Measurements from ENCODE around the gene CDC40. TPM values are rescaled to one million over a fixed set of nuclear protein-coding genes. Genes with fewer than 3 reads are reported as not detected.

The CDC40 gene
- polyA plus RNA-seq, 1 experiment = 9.1 TPM

DNA sequence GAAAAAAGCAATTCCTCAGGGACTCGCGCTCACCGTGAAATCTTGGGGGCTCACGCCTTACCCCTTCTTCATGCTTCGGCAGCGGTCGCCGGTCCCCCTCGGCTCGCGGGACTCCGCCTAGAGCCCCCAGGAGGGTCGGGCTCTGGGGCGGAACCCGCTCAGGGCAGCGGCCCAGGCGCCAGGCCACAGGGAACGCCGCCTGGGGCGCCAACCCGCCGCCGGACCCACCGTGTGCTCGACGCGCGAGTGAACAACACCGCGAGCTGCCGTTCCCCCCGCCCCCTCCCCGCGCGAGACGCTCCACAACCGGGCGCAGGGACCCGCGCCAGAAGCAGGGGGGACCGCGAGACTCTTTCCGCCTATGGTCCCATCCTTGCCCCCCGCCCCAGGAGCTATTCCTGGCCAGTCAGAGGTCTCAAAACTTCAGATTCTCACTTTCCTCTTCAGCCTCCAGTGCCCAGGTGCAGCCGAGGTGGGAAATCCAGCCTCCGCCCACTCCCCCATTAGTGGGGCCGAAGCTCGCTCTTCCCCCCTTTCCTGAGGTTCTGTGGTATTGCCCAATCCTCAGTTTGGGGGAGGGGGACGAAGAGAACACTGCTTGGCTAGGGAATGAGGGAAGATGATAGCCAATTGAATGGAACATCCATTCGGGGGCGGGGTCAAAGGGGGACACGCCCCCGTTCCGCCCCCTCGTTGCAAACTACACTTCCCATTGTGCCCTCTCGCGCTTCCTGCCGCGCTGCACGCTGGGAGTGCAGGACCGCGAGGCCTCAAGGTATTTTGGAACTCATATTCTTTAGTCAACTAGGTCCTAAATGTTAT lies 610 bp upstream of the CDC40 start, which contains the start of gene WASF1:
TSS of gene WASF1 (minus strand) at position 265 of the 822 bp plus-strand sequence. CDS start 52,069 bp downstream, outside the sequence.
- peak within 1 kb of the TSS; percentile 81 for H3K4me3 ChIP-seq (ENCODE audit: low read depth, low read length)
- ChIA-PET CTCF (interaction anchor here (0.6 to 3.2 kb wide), 11 partner anchors 9 to 648 kb away, joined by 3 to 32 read pairs (median 3); no protein-coding TSS in a partner anchor), POLR2A (interaction anchor here (1.0 kb wide), 1 partner anchor 38 kb away, joined by 13 read pairs; no protein-coding TSS in a partner anchor)
- H3K27me3 ChIP-seq (ENCODE audit: control insufficient read depth, insufficient read depth, low read length) = no peaks in the 10 kb centered on the region
- DNase-seq (ENCODE audit: low read depth) = peak; percentile 94
- H3K36me3 ChIP-seq (ENCODE audit: control insufficient read depth, insufficient read depth, low read length) = no peaks in the 10 kb centered on the region
- TF ChIP-seq, protein P1, sequence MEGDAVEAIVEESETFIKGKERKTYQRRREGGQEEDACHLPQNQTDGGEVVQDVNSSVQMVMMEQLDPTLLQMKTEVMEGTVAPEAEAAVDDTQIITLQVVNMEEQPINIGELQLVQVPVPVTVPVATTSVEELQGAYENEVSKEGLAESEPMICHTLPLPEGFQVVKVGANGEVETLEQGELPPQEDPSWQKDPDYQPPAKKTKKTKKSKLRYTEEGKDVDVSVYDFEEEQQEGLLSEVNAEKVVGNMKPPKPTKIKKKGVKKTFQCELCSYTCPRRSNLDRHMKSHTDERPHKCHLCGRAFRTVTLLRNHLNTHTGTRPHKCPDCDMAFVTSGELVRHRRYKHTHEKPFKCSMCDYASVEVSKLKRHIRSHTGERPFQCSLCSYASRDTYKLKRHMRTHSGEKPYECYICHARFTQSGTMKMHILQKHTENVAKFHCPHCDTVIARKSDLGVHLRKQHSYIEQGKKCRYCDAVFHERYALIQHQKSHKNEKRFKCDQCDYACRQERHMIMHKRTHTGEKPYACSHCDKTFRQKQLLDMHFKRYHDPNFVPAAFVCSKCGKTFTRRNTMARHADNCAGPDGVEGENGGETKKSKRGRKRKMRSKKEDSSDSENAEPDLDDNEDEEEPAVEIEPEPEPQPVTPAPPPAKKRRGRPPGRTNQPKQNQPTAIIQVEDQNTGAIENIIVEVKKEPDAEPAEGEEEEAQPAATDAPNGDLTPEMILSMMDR (IDR thresholded peaks at IDR 0.05; ENCODE audit: insufficient read depth, low read depth, low read length) = no peak

- CTCF ChIA-PET = interaction anchor here (0.6 to 3.2 kb wide), 6 partner anchors 32 to 476 kb away, joined by 3 to 32 read pairs (median 3); no protein-coding TSS in a partner anchor
These were observed 1.2 kb downstream of the CDC40 start for GRCh38 chr6:110181131-110182030.

GRCh38 chr6:110183292-110183885 lies 3.2 kb downstream of the CDC40 start:
- ChIA-PET CTCF (no interaction called here), POLR2A (no interaction called here)
- Histone ChIP-seq H3K36me3 (ENCODE audit: control insufficient read depth, insufficient read depth, low read length) (no peaks in the 10 kb centered on the region), H3K4me3 (ENCODE audit: low read depth, low read length) (no peak overlapping the region), H3K27me3 (ENCODE audit: control insufficient read depth, insufficient read depth, low read length) (no peaks in the 10 kb centered on the region)
- no peak for DNase-seq (ENCODE audit: low read depth)
- TF ChIP-seq, protein P1 (IDR thresholded peaks at IDR 0.05; ENCODE audit: insufficient read depth, low read depth, low read length) = no peak

More at GRCh38 chr6:110181131-110182030, 1.2 kb downstream of the CDC40 start:
- TF ChIP-seq, protein P1 (IDR thresholded peaks at IDR 0.05; ENCODE audit: insufficient read depth, low read depth, low read length) = no peak
- H3K36me3 ChIP-seq (ENCODE audit: control insufficient read depth, insufficient read depth, low read length) = no peaks in the 10 kb centered on the region
- no peak for DNase-seq (ENCODE audit: low read depth)
- H3K27me3 ChIP-seq (ENCODE audit: control insufficient read depth, insufficient read depth, low read length) = no peaks in the 10 kb centered on the region
- POLR2A ChIA-PET = no interaction called here
- H3K4me3 ChIP-seq (ENCODE audit: low read depth, low read length) = peak overlapping the region; percentile 81

GRCh38 chr6:110185879-110186278 lies 5.7 kb downstream of the CDC40 start:
- no peak overlapping the region for H3K4me3 ChIP-seq (ENCODE audit: low read depth, low read length)
- TF ChIP-seq, protein P1 (IDR thresholded peaks at IDR 0.05; ENCODE audit: insufficient read depth, low read depth, low read length) = no peak
- H3K36me3 ChIP-seq (ENCODE audit: control insufficient read depth, insufficient read depth, low read length) = no peaks in the 10 kb centered on the region
- H3K27me3 ChIP-seq (ENCODE audit: control insufficient read depth, insufficient read depth, low read length) = no peaks in the 10 kb centered on the region
- ChIA-PET POLR2A (no interaction called here), CTCF (interaction anchor here (0.5 to 1.8 kb wide), 3 partner anchors 146 to 205 kb away, joined by 3 to 6 read pairs (median 4); no protein-coding TSS in a partner anchor)
- no peak for DNase-seq (ENCODE audit: low read depth)

Data from BJ (cell line).